ENCODE results near the gene CCDC78. TPM values are rescaled to one million over a fixed set of nuclear protein-coding genes. Genes with fewer than 3 reads are reported as not detected.

Gene CCDC78
- total RNA-seq, 1 experiment from 2014 or later = 22.9 TPM

DNA sequence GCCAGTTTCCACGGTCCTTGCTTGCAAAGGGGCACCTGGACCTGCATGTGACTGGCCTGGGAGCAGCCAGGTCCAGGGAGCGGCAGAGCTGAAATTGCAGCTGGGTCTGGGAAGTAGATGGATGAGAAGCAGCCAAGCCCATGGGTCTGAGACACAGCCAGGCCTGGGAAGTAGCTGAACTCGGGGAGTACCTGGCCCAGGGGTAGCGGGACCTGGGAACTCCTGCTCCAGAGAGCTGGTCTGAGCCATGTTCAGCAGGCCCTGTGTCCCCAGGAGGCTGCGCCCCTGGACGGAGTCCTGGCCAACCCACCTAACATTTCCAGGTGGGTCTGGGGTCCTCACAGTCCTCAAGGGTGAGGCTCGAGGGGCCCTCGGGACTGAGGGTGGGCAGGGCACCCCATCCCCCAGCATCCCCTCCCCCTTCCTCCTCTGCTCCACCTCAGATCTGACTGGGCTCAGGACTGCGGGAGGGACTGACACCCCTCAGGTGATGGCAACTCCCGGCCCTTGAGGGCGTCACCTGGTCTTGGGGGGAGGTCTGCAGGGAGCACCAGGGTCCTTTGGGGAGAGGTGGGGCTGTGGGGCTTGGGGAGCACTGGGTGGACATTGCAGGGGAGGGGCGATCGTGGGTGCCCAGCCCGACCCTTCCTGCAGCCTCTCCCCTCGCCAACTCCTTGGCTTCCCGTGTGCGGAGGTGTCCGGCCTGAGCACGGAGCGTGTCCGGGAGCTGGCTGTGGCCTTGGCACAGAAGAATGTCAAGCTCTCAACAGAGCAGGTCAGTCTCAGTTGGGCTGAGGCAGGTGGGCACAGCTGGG is 37.3 kb upstream of the CCDC78 start (continued):
- TF ChIP-seq CTCF (IDR thresholded peaks at IDR 0.05 in 2 of 3, conservative IDR thresholded peaks at IDR 0.05 in 1 of 3; ENCODE audit: borderline replicate concordance in 1 of 3, insufficient read depth in 1 of 3, low read depth in 2 of 3, low read length in 2 of 3) = no peak
- no peak for TF ChIP-seq ZFX (IDR thresholded peaks at IDR 0.05)
- TF ChIP-seq RAD21 (IDR thresholded peaks at IDR 0.05; ENCODE audit: low read depth) = no peak

DNA sequence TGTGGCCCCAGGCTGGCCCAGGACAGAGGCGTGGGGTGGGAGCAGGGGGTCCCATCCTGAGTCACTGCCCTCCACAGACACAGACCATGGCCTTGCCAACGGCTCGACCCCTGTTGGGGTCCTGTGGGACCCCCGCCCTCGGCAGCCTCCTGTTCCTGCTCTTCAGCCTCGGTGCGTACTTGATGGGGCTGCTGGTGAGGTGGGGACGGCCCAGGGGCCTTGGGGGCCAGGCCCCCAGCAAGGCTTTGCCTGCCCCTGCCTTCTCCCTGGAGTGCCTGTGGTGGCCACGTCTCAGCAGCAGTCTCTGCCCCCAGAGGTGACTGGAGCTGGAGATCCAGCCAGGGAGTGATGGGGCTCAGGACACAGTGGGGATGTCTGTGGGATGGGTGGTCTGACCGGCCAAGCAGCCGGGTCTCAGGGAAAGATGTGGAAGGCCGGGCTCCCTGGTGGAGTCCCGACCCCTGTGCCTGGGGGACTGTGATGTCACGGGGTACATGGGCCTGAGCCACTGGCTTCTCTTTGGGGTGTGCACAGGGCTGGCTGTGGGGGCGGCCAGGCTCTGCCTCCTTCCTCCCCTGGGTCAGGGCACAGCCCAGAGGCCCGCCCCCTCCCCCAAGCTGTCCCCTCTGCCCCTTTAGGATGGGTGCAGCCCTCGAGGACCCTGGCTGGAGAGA is 36.5 kb upstream of the CCDC78 start:
- H3K4me2 ChIP-seq (ENCODE audit: low read length) = peak overlapping the region; percentile 99
- DNase-seq (ENCODE audit: low read depth, low spot score) = no peak
- TF ChIP-seq SIN3A (IDR thresholded peaks at IDR 0.05; ENCODE audit: low read depth) (no peak), ZBTB33 (IDR thresholded peaks at IDR 0.05; ENCODE audit: extremely low read depth, insufficient replicate concordance, low read length) (no peak), JUND (IDR thresholded peaks at IDR 0.05) (no peak), ATF3 (IDR thresholded peaks at IDR 0.05) (no peak), EZH2 (IDR thresholded peaks at IDR 0.05) (no peak), RAD21 (IDR thresholded peaks at IDR 0.05; ENCODE audit: low read depth) (no peak), YY1 (IDR thresholded peaks at IDR 0.05; ENCODE audit: extremely low read depth, insufficient replicate concordance, low read depth, low read length) (no peak), CTCF (IDR thresholded peaks at IDR 0.05 in 2 of 3, conservative IDR thresholded peaks at IDR 0.05 in 1 of 3; ENCODE audit: borderline replicate concordance in 1 of 3, insufficient read depth in 1 of 3, low read depth in 2 of 3, low read length in 2 of 3) (no peak)
- TF ChIP-seq, protein P1, sequence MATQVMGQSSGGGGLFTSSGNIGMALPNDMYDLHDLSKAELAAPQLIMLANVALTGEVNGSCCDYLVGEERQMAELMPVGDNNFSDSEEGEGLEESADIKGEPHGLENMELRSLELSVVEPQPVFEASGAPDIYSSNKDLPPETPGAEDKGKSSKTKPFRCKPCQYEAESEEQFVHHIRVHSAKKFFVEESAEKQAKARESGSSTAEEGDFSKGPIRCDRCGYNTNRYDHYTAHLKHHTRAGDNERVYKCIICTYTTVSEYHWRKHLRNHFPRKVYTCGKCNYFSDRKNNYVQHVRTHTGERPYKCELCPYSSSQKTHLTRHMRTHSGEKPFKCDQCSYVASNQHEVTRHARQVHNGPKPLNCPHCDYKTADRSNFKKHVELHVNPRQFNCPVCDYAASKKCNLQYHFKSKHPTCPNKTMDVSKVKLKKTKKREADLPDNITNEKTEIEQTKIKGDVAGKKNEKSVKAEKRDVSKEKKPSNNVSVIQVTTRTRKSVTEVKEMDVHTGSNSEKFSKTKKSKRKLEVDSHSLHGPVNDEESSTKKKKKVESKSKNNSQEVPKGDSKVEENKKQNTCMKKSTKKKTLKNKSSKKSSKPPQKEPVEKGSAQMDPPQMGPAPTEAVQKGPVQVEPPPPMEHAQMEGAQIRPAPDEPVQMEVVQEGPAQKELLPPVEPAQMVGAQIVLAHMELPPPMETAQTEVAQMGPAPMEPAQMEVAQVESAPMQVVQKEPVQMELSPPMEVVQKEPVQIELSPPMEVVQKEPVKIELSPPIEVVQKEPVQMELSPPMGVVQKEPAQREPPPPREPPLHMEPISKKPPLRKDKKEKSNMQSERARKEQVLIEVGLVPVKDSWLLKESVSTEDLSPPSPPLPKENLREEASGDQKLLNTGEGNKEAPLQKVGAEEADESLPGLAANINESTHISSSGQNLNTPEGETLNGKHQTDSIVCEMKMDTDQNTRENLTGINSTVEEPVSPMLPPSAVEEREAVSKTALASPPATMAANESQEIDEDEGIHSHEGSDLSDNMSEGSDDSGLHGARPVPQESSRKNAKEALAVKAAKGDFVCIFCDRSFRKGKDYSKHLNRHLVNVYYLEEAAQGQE (IDR thresholded peaks at IDR 0.05; ENCODE audit: low read depth) = no peak

More for the DNA sequence above, 36.5 kb upstream of the CCDC78 start:
- Histone ChIP-seq H3K9me2 (ENCODE audit: insufficient read depth) (no peaks in the 10 kb centered on the region), H3K9me3 (ENCODE audit: control insufficient read depth in 1 of 2, insufficient read depth in 1 of 2, low read depth in 1 of 2, low read length in 2 of 2) (no peaks in the 10 kb centered on the region), H3K36me3 (ENCODE audit: control insufficient read depth in 1 of 2, insufficient read depth in 2 of 2, low read length in 2 of 2) (peaks cover 7 to 11% of the 10 kb centered on the region in 2 experiments; a peak in 3 of 4 replicates), H3K27me3 (ENCODE audit: insufficient read depth, low read length) (no peaks in the 10 kb centered on the region), H3K79me2 (ENCODE audit: insufficient read depth, low read length) (peaks cover 26% of the 10 kb centered on the region), H3K27ac (ENCODE audit: low read depth, low read length) (peak overlapping the region; percentile 97), H3K4me1 (ENCODE audit: control insufficient read depth in 1 of 2, insufficient read depth in 2 of 2, low read length in 2 of 2) (peaks cover 34 to 47% of the 10 kb centered on the region in 2 experiments), H3K4me3 (replicated peaks in 1 of 2; ENCODE audit: low read depth in 1 of 2, low read length in 2 of 2) (peak overlapping the region in 1 of 2 experiments; percentile 95; a peak in 3 of 4 replicates), H2AFZ (ENCODE audit: low read depth, low read length, poor library complexity, severe bottlenecking) (no peak overlapping the region), H4K20me1 (ENCODE audit: insufficient read depth) (no peaks in the 10 kb centered on the region), H3K9ac (ENCODE audit: low read length) (peak overlapping the region; percentile 95; the same call in 1 of the 2 replicates)
- no peak for ATAC-seq
- BruUV-seq (replicated peaks) = no TSS peak
- RAD21 ChIA-PET (ENCODE audit: low non-redundant PET in 1 of 2, low total read pairs in 2 of 2, uncharacterized antibody in 2 of 2, unreplicated experiment in 2 of 2) = no interaction called here
- POLR2A ChIA-PET = no interaction called here
- intact Hi-C loops (cut with micrococcal nuclease) = no loop called here
- CTCF ChIA-PET = interaction anchor here (2.3 kb wide), 1 partner anchor 18 kb away, joined by 11 read pairs; no protein-coding TSS in a partner anchor

All from HCT116 (cell line).